PC-3 (cell line): ENCODE measurements around the gene UBA7. TPM values are rescaled to one million over a fixed set of nuclear protein-coding genes. Genes with fewer than 3 reads are reported as not detected.

Experiments
- ATAC-seq: fragments of 200-7000 bp; cut with Tn5 transposase; 2 replicates; pipeline ENCODE4 v1.9.1; 2020; ENCODE audit warnings: mild to moderate bottlenecking, moderate library complexity
- BruUV-seq: library from RNA; stranded (reverse); fragments of 400-500 nt; replicated peaks from 2 replicates; lab custom pipeline; 2021; lab: Mats Ljungman, UMichigan
- CTCF ChIA-PET: fragments of 300-600 bp; sonication (Branson Sonifier 250); formaldehyde crosslinking; loops from one replicate; lab custom pipeline; 2022; ENCODE audit warnings: antibody characterized with exemption; lab: Charles Lee
- POLR2A ChIA-PET: fragments of 300-600 bp; sonication (Branson Sonifier 250); formaldehyde crosslinking; loops from one replicate; lab custom pipeline; 2022; ENCODE audit warnings: antibody characterized with exemption; ENCODE audit not compliant: unreplicated experiment; lab: Charles Lee
- DNase-seq: peaks from one replicate; pipeline ENCODE4 v3.0.0-alpha.2; 2015
- H2AFZ ChIP-seq: fragments of 300-600 bp; sonication (generic); 2 replicates; pipeline ENCODE4 v1.6.0; 2016; ENCODE audit warnings: antibody characterized with exemption, low read length
- H3F3A ChIP-seq: fragments of 300-600 bp; sonication (generic); one replicate; pipeline ENCODE4 v1.6.0; 2017; ENCODE audit warnings: antibody characterized with exemption, low read length, control low read depth, mild to moderate bottlenecking; ENCODE audit not compliant: unreplicated experiment
- H3K27ac ChIP-seq: fragments of 300-600 bp; sonication (generic); 2 replicates; pipeline ENCODE4 v1.5.1; 2016; ENCODE audit warnings: mild to moderate bottlenecking, low read length
- H3K27me3 ChIP-seq: fragments of 300-600 bp; sonication (generic); 2 replicates; pipeline ENCODE4 v1.6.1; 2016; ENCODE audit warnings: low read length, mixed read lengths
- H3K36me3 ChIP-seq: fragments of 300-600 bp; sonication (generic); 2 replicates; pipeline ENCODE4 v1.6.1; 2016; ENCODE audit warnings: low read depth, mixed run types, low read length, mixed read lengths
- H3K4me1 ChIP-seq: fragments of 300-600 bp; sonication (generic); 2 replicates; pipeline ENCODE4 v1.5.1; 2016; ENCODE audit warnings: low read length; ENCODE audit not compliant: insufficient read depth
- H3K4me2 ChIP-seq: fragments of 300-600 bp; sonication (generic); 2 replicates; pipeline ENCODE4 v1.6.0; 2016; ENCODE audit warnings: low read length
- H3K4me3 ChIP-seq: fragments of 300-600 bp; sonication (generic); 2 replicates; pipeline ENCODE4 v1.5.1; 2016; ENCODE audit warnings: mild to moderate bottlenecking, low read length, mixed read lengths
- H3K79me2 ChIP-seq: fragments of 300-600 bp; sonication (generic); 2 replicates; pipeline ENCODE4 v1.6.1; 2017; ENCODE audit warnings: low read length, mixed read lengths
- H3K9ac ChIP-seq: fragments of 300-600 bp; sonication (generic); 2 replicates; pipeline ENCODE4 v1.6.0; 2016; ENCODE audit warnings: mild to moderate bottlenecking, low read length
- H3K9me2 ChIP-seq: fragments of 300-600 bp; sonication (generic); replicated peaks from 2 replicates; pipeline ENCODE4 v1.6.1; 2016; ENCODE audit warnings: mixed run types, low read length, mixed read lengths
- H3K9me3 ChIP-seq: fragments of 300-600 bp; sonication (generic); 2 replicates; pipeline ENCODE4 v1.6.1; 2016; ENCODE audit warnings: low read length, mixed read lengths
- H4K20me1 ChIP-seq: fragments of 300-600 bp; sonication (generic); 2 replicates; pipeline ENCODE4 v1.6.1; 2016; ENCODE audit warnings: low read length, mixed read lengths
- CTCF ChIP-seq: fragments of 300-600 bp; sonication (generic); conservative IDR thresholded peaks from 2 replicates; pipeline ENCODE4 v1.5.1; 2017; ENCODE audit warnings: antibody characterized with exemption, low read depth, mild to moderate bottlenecking, low read length
- EZH2 ChIP-seq: fragments of 300-600 bp; sonication (generic); IDR thresholded peaks from one replicate; pipeline ENCODE4 v1.6.1; 2017; ENCODE audit warnings: antibody characterized with exemption, mild to moderate bottlenecking, low read length; ENCODE audit not compliant: unreplicated experiment
- EZH2phosphoT487 ChIP-seq: fragments of 300-600 bp; sonication (generic); IDR thresholded peaks from 2 replicates; pipeline ENCODE4 v1.6.1; 2018; ENCODE audit warnings: mild to moderate bottlenecking, antibody characterized with exemption, low read length, borderline replicate concordance
- intact Hi-C: fragments of 100-400 bp; cut with micrococcal nuclease; formaldehyde crosslinking; loops from 2 replicates; pipeline ENCODE4 v1.9.0; 2023
- total RNA-seq: library from RNA; depleted of rRNA; stranded (reverse); fragments of >200 nt; gene quantifications from 2 replicates; pipeline ENCODE4 v1.2.3, GENCODE V29; 2014

Gene UBA7
- total RNA-seq, 1 experiment from 2014 or later = 3.6 TPM

- intact Hi-C loops = loop anchor here (1.0 kb wide), 3 partner anchors 36 to 103 kb away; no protein-coding TSS in a partner anchor
- Histone ChIP-seq H3K4me2 (peak within 1 kb of the TSS; percentile 92), H3K4me1 (peaks cover 23% of the 10 kb centered on the region), H3K36me3 (no peaks in the 10 kb centered on the region), H3K9me2 (no peaks in the 10 kb centered on the region), H4K20me1 (no peaks in the 10 kb centered on the region), H3K27ac (no peak within 1 kb of the TSS), H3K4me3 (peak within 1 kb of the TSS; percentile 76), H3K9me3 (no peaks in the 10 kb centered on the region), H3K27me3 (no peaks in the 10 kb centered on the region), H3K79me2 (no peaks in the 10 kb centered on the region), H3F3A (no peaks in the 10 kb centered on the region), H2AFZ (peak within 1 kb of the TSS; percentile 89), H3K9ac (peak within 1 kb of the TSS; percentile 42)
- ChIA-PET POLR2A (interaction anchor here (0.5 to 1.0 kb wide), 4 partner anchors 98 to 333 kb away, joined by 3 to 10 read pairs (median 4); no protein-coding TSS in a partner anchor), CTCF (interaction anchor here (0.6 to 2.3 kb wide), 12 partner anchors 16 to 309 kb away, joined by 3 to 18 read pairs (median 6); partner anchors contain the start of gene MON1A)
- BruUV-seq = no TSS peak
- ATAC-seq (peak; percentile 79), DNase-seq (peak; percentile 89)
- TF ChIP-seq EZH2 (no peak), EZH2phosphoT487 (no peak), CTCF (peak; percentile 87)
Measured at GRCh38 chr3:49802719-49803464, 10.9 kb downstream of the UBA7 start, which contains the start of gene INKA1. Gene INKA1 (plus strand): TSS chr3:49803261. CDS start chr3:49803393, 132 bp downstream.

GRCh38 chr3:49801160-49801559 lies 12.6 kb downstream of the UBA7 start:
- CTCF ChIA-PET = interaction anchor here (0.6 kb wide), 1 partner anchor 38 kb away, joined by 4 read pairs; no protein-coding TSS in a partner anchor
- Histone ChIP-seq H3K27ac (no peak overlapping the region), H3K9me3 (no peaks in the 10 kb centered on the region), H3K4me3 (no peak overlapping the region), H3F3A (no peaks in the 10 kb centered on the region), H3K9me2 (no peaks in the 10 kb centered on the region), H3K4me2 (no peak overlapping the region), H3K79me2 (no peaks in the 10 kb centered on the region), H2AFZ (no peak overlapping the region), H3K9ac (no peak overlapping the region), H4K20me1 (no peaks in the 10 kb centered on the region), H3K27me3 (no peaks in the 10 kb centered on the region), H3K4me1 (peaks cover 23% of the 10 kb centered on the region), H3K36me3 (no peaks in the 10 kb centered on the region)
- ATAC-seq (no peak), DNase-seq (no peak)
- no TSS peak for BruUV-seq
- TF ChIP-seq EZH2phosphoT487 = no peak
- TF ChIP-seq EZH2 = no peak
- no peak for TF ChIP-seq CTCF
- POLR2A ChIA-PET = interaction anchor here (0.6 kb wide), 1 partner anchor 78 kb away, joined by 5 read pairs; no protein-coding TSS in a partner anchor
- intact Hi-C loops = no loop called here
